GM12878 (cell line): ENCODE results near the gene NCBP2. TPM values are rescaled to one million over a fixed set of nuclear protein-coding genes. Genes with fewer than 3 reads are reported as not detected.

Experiments
- ATAC-seq: fragments of 200-7000 bp; cut with Tn5 transposase; 3 replicates; pipeline ENCODE4 v1.9.1; 2020; ENCODE audit warnings: mild to moderate bottlenecking, moderate library complexity
- BruUV-seq: library from RNA; stranded (reverse); fragments of 400-500 nt; replicated peaks from 2 replicates; lab custom pipeline; 2021; lab: Mats Ljungman, UMichigan
- CTCF ChIA-PET: fragments of 300-600 bp; sonication (Branson Sonifier 250); formaldehyde crosslinking; extraction: SDS; loops from one replicate; lab custom pipeline; 2021; ENCODE audit warnings: inconsistent platforms; lab: Yijun Ruan, JAX
- POLR2A ChIA-PET: fragments of 350-600 bp; formaldehyde crosslinking; extraction: SDS; loops from one replicate; lab custom pipeline; 2021; ENCODE audit warnings: inconsistent platforms; lab: Charles Lee
- RAD21 ChIA-PET: fragments of 300-600 bp; sonication (Branson Sonifier 250); formaldehyde crosslinking; loops from one replicate; lab custom pipeline; 2023; ENCODE audit warnings: antibody characterized with exemption; ENCODE audit not compliant: unreplicated experiment; lab: Charles Lee
- SMC1A ChIA-PET: fragments of 300-600 bp; sonication (Branson Sonifier 250); formaldehyde crosslinking; loops from one replicate; lab custom pipeline; 2023; ENCODE audit not compliant: unreplicated experiment, uncharacterized antibody; lab: Charles Lee
- DNase-seq: peaks from one replicate; pipeline ENCODE4 v3.0.0-alpha.2; 2011; ENCODE audit warnings: low read depth, low spot score
- FAIRE-seq: peaks from 3 replicates; lab custom pipeline; 2011; peaks lifted over from hg19 to GRCh38; lab: Jason Lieb, UNC
- H2AFZ ChIP-seq: 2 replicates; pipeline ENCODE4 v1.6.0; 2011; ENCODE audit warnings: low read depth, low read length, control low read depth; ENCODE audit not compliant: control insufficient read depth
- H3K27ac ChIP-seq: 2 replicates; pipeline ENCODE4 v1.5.1; 2011; ENCODE audit warnings: control low read depth; ENCODE audit not compliant: control insufficient read depth, insufficient read depth
- H3K27me3 ChIP-seq, 2 experiments: replicated peaks in 1 of 2; 2 replicates each; pipeline versions ENCODE4 v1.6.0 to v1.6.1; 2011; ENCODE audit warnings: low read length in 1 of 2; ENCODE audit not compliant: control insufficient read depth in 2 of 2, insufficient read depth in 2 of 2
- H3K36me3 ChIP-seq, 2 experiments: 2 replicates each; pipeline ENCODE4 v1.5.1; 2011; ENCODE audit warnings: low read length in 1 of 2; ENCODE audit not compliant: control insufficient read depth in 2 of 2, insufficient read depth in 2 of 2
- H3K4me1 ChIP-seq: 2 replicates; pipeline ENCODE4 v1.6.1; 2011; ENCODE audit warnings: mild to moderate bottlenecking, low read length, moderate library complexity, mixed read lengths; ENCODE audit not compliant: control insufficient read depth, insufficient read depth
- H3K4me2 ChIP-seq: 2 replicates; pipeline ENCODE4 v1.6.0; 2011; ENCODE audit warnings: control low read depth; ENCODE audit not compliant: control insufficient read depth, insufficient read depth
- H3K4me3 ChIP-seq: fragments of 200-600 bp; sonication (generic); 2 replicates; pipeline ENCODE4 v1.5.1; 2016
- H3K79me2 ChIP-seq: 2 replicates; pipeline ENCODE4 v1.6.0; 2011; ENCODE audit warnings: low read length; ENCODE audit not compliant: control insufficient read depth, insufficient read depth
- H3K9ac ChIP-seq: 2 replicates; pipeline ENCODE4 v1.8.0; 2011; ENCODE audit warnings: low read length, control low read depth, mixed read lengths; ENCODE audit not compliant: control insufficient read depth, insufficient read depth
- H3K9me3 ChIP-seq: replicated peaks from 3 replicates; pipeline ENCODE4 v1.5.1; 2011; ENCODE audit warnings: mild to moderate bottlenecking, low read length; ENCODE audit not compliant: control insufficient read depth, insufficient read depth
- H4K20me1 ChIP-seq: 2 replicates; pipeline ENCODE4 v1.6.0; 2011; ENCODE audit not compliant: control insufficient read depth, insufficient read depth
- ATF3 ChIP-seq: IDR thresholded peaks from 2 replicates; pipeline ENCODE4 v1.6.1; 2011; ENCODE audit warnings: low read depth, mild to moderate bottlenecking, low read length, moderate library complexity, borderline replicate concordance; ENCODE audit errors: extremely low read depth
- KDM1A ChIP-seq: fragments of 200-600 bp; sonication (generic); IDR thresholded peaks from 2 replicates; pipeline ENCODE4 v1.6.1; 2016; ENCODE audit warnings: borderline replicate concordance
- RUNX3 ChIP-seq: IDR thresholded peaks from 2 replicates; pipeline ENCODE4 v1.6.1; 2012; ENCODE audit warnings: low read length, inconsistent platforms
- WGBS: methylation state at CpG from one replicate; pipeline ENCODE4 v1.1.6; 2016; ENCODE audit warnings: low lambda C conversion rate; ENCODE audit not compliant: insufficient replicate concordance, insufficient coverage; ENCODE audit errors: missing lambda C conversion rate; 5-methylcytosine and 5-hydroxymethylcytosine counted together
- in situ Hi-C: fragments of 300-500 bp; cut with MboI; formaldehyde crosslinking; loops from 9 replicates; pipeline ENCODE4 v1.14.3; 2018; ENCODE audit warnings: mixed read lengths
- intact Hi-C: fragments of 100-400 bp; cut with micrococcal nuclease; formaldehyde crosslinking; loops from one replicate; pipeline ENCODE4 v1.14.2; 2022; ENCODE audit not compliant: unreplicated experiment
- polyA plus RNA-seq, 11 experiments: library from polyadenylated mRNA; depleted of rRNA in 4 of 11; unstranded in 6 of 11; stranded (reverse) in 5 of 11; fragments of >200 nt; fragmentation: Nextera tagmentation in 4 of 11; fragmentation: Illumina TruSeq in 1 of 11; extraction: Ambion mirVana in 4 of 11; extraction: Trizol in 1 of 11; gene quantifications; 1 replicate in 1 of 11; 2 replicates in 10 of 11; pipeline versions ENCODE4 v1.2.1 to v1.2.3, GENCODE V29; 2011 to 2016; ENCODE audit warnings: inconsistent platforms in 2 of 11, missing spikeins in 2 of 11, low read depth in 1 of 11
- total RNA-seq, 4 experiments: library from RNA; depleted of rRNA in 3 of 4; stranded (reverse); fragments of >200 nt in 3 of 4; fragmentation: Illumina TruSeq in 1 of 4; extraction: Trizol in 1 of 4; gene quantifications; 2 replicates each; pipeline versions ENCODE4 v1.2.1 to v1.2.3, GENCODE V29; 2013 to 2021

NCBP2 gene
- total and polyA plus RNA-seq, 10 of the 15 experiments (the other 5 are each of a cell fraction or from before 2014, with no cell fraction given): 59.6 to 136 (median 96.4) TPM

- H3K27ac ChIP-seq: no peak overlapping the region
- no peaks in the 10 kb centered on the region for H4K20me1 ChIP-seq
- TF ChIP-seq RUNX3 (0 out of 2 replicates have a peak, but pooled peaks have one; percentile 1), KDM1A (no peak)
- no peaks in the 10 kb centered on the region; a peak in 1 of 4 replicates for H3K27me3 ChIP-seq
- FAIRE-seq (no peak), DNase-seq (no peak), ATAC-seq (no peak)
- intact Hi-C loops: loop anchor here (2.0 kb wide), 1 partner anchor 25 kb away; the partner anchor contains the start of gene NCBP2
- in situ Hi-C loops: no loop called here
- ChIA-PET CTCF (interaction anchor here (1.4 to 4.7 kb wide), 2 partner anchors 61 to 130 kb away, joined by 4 to 68 read pairs; partner anchors contain the start of gene MELTF), RAD21 (interaction anchor here (1.6 kb wide), 1 partner anchor 25 kb away, joined by 5 read pairs; the partner anchor contains the start of gene NCBP2), SMC1A (no interaction called here), POLR2A (no interaction called here)
- H3K79me2 ChIP-seq: no peaks in the 10 kb centered on the region
- TSS peak; percentile 57 for BruUV-seq
- peak overlapping the region; percentile 72; the same call in 1 of the 2 replicates for H3K4me3 ChIP-seq
- H3K4me2 ChIP-seq: peak overlapping the region; percentile 96
- H3K4me1 ChIP-seq: peaks cover 3% of the 10 kb centered on the region
- no peak overlapping the region for H2AFZ ChIP-seq
- 85% methylated on average over 35 of the region's 35 CpGs for WGBS
- H3K9ac ChIP-seq: no peak overlapping the region
- H3K36me3 ChIP-seq: no peaks in the 10 kb centered on the region
- peaks cover 14% of the 10 kb centered on the region; the same call in 1 of the 3 replicates for H3K9me3 ChIP-seq
Measured at GRCh38 chr3:196967412-196968232, 25.3 kb upstream of the NCBP2 start.

GRCh38 chr3:196966526-196967401 lies 24.4 kb upstream of the NCBP2 start:
- Histone ChIP-seq H3K9me3 (peaks cover 14% of the 10 kb centered on the region; the same call in 1 of the 3 replicates), H3K79me2 (no peaks in the 10 kb centered on the region), H4K20me1 (no peaks in the 10 kb centered on the region), H3K36me3 (no peaks in the 10 kb centered on the region)
- ChIA-PET SMC1A (no interaction called here), RAD21 (no interaction called here)
- FAIRE-seq: no peak
- no peak for TF ChIP-seq ATF3
- TF ChIP-seq, all 136 proteins: peak for 0
- BruUV-seq: no TSS peak
- no peaks in the 10 kb centered on the region; a peak in 1 of 4 replicates for H3K27me3 ChIP-seq
- CTCF ChIA-PET: no interaction called here
- no peak for DNase-seq
- ATAC-seq: no peak
- H3K4me3 ChIP-seq: no peak overlapping the region
- intact Hi-C loops: no loop called here
- no peak overlapping the region for H2AFZ ChIP-seq
- POLR2A ChIA-PET: no interaction called here
- no peak overlapping the region for H3K27ac ChIP-seq
- 98% methylated on average over 36 of the region's 47 CpGs for WGBS
- H3K9ac ChIP-seq: no peak overlapping the region
- no peak overlapping the region for H3K4me2 ChIP-seq
- peaks cover 3% of the 10 kb centered on the region for H3K4me1 ChIP-seq
- in situ Hi-C loops: no loop called here
